Duodenal mucosa (tissue), 2 donors: ENCODE measurements around the gene RAD23A.
"Not testable (repeated sequence)": the region's sequence is repeated elsewhere in the genome, so short reads cannot be mapped to it uniquely, and the experiment has no call there.

Source experiments
- H3K27ac ChIP-seq: one replicate; pipeline ENCODE4 v1.7.0; 2013; ENCODE audit warnings: low read depth, low read length
- H3K27me3 ChIP-seq, 2 donors: one replicate each; pipeline ENCODE4 v1.7.0; 2013; ENCODE audit warnings: low read length in 2 of 2, control low read depth in 1 of 2; ENCODE audit not compliant: insufficient read depth in 2 of 2, control insufficient read depth in 1 of 2
- H3K36me3 ChIP-seq, 2 donors: one replicate each; pipeline ENCODE4 v1.7.0; 2013; ENCODE audit warnings: low read length in 2 of 2, control low read depth in 1 of 2; ENCODE audit not compliant: insufficient read depth in 2 of 2, control insufficient read depth in 1 of 2
- H3K4me1 ChIP-seq, 2 donors: one replicate each; pipeline ENCODE4 v1.7.0; 2013; ENCODE audit warnings: low read length in 2 of 2, control low read depth in 1 of 2; ENCODE audit not compliant: insufficient read depth in 2 of 2, control insufficient read depth in 1 of 2
- H3K4me3 ChIP-seq, 2 donors: one replicate each; pipeline ENCODE4 v1.7.0; 2013; ENCODE audit warnings: low read length in 2 of 2, low read depth in 1 of 2
- H3K9ac ChIP-seq, 2 donors: one replicate each; pipeline ENCODE4 v1.7.0; 2013; ENCODE audit warnings: low read length in 2 of 2, low read depth in 1 of 2
- H3K9me3 ChIP-seq, 2 donors: one replicate each; pipeline ENCODE4 v1.7.0; 2013; ENCODE audit warnings: low read length in 2 of 2, control low read depth in 1 of 2; ENCODE audit not compliant: control insufficient read depth in 1 of 2

RAD23A gene

DNA sequence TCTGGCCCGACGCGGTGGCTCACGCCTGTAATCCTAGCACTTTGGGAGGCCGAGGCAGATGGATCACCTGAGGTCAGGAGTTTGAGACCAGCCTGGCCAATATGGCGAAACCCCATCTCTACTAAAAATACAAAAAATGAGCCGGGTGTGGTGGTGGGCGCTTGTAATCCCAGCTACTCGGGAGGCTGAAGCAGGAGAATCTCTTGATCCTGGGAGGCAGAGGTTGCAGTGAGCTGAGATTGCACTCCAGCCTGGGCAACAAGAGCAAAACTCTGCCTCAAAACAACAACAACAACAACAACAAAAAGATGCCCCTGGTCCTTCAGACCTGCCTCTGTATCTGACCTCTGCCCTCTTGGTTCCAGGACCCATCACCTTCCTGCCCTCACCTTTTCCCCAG, 9.9 kb downstream of the RAD23A start:
- H3K27me3 ChIP-seq, H3K27ac ChIP-seq, H3K9me3 ChIP-seq: not testable (repeated sequence)
- Histone ChIP-seq H3K36me3 (peaks cover 4 to 28% of the 10 kb centered on the region in 2 donors), H3K9ac (peak overlapping the region in 1 of 2 donors; percentile 25), H3K4me1 (peaks cover 13 to 18% of the 10 kb centered on the region in 2 donors), H3K4me3 (peak overlapping the region; percentile 87 to 95)

- Histone ChIP-seq H3K27me3 (no peaks in the 10 kb centered on the region), H3K9ac (peak overlapping the region in 1 of 2 donors; percentile 25), H3K27ac (no peak overlapping the region), H3K9me3 (no peaks in the 10 kb centered on the region), H3K36me3 (peaks cover 4 to 28% of the 10 kb centered on the region in 2 donors), H3K4me3 (peak overlapping the region; percentile 87 to 95), H3K4me1 (peaks cover 13 to 18% of the 10 kb centered on the region in 2 donors)
These were observed 10.3 kb downstream of the RAD23A start for GRCh38 chr19:12955996-12956395.

GRCh38 chr19:12956446-12957388, 11.1 kb downstream of the RAD23A start, which contains the start of gene GADD45GIP1:
Gene GADD45GIP1 (minus strand): TSS chr19:12957223. CDS start chr19:12957212, 11 bp downstream.
- peak within 1 kb of the TSS; percentile 87 to 95 for H3K4me3 ChIP-seq
- no peaks in the 10 kb centered on the region for H3K9me3 ChIP-seq
- H3K4me1 ChIP-seq = peaks cover 13 to 18% of the 10 kb centered on the region in 2 donors
- H3K9ac ChIP-seq = peak within 1 kb of the TSS; percentile 58 to 96
- peaks cover 4 to 22% of the 10 kb centered on the region in 2 donors for H3K36me3 ChIP-seq
- H3K27me3 ChIP-seq = no peaks in the 10 kb centered on the region
- H3K27ac ChIP-seq = peak within 1 kb of the TSS; percentile 79

DNA sequence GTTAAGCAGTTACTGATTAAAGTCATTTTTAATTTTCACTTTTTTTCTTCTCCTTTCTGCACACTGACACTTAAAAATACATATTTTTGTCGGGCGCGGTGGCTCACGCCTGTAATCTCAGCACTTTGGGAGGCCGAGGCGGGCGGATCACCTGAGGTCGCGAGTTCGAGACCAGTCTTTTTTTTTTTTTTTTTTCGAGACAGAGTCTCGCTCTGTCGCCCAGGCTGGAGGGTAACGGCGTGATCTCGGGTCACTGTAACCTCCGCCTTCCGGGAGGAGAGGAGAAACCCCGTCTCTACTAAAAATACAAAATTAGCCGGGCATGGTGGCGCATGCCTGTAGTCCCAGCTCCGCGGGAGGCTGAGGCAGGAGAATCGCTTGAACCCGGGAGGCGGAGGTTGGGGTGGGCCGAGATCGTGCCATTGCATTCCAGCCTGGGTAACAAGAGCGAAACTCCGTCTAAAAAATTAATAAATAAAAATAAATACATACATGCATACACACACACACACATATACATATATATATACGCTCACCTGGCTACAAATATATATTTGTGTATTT, 11.8 kb downstream of the RAD23A start:
- peak overlapping the region; percentile 87 to 95 for H3K4me3 ChIP-seq
- H3K36me3 ChIP-seq = peaks cover 4 to 15% of the 10 kb centered on the region in 2 donors
- H3K27me3 ChIP-seq, H3K9me3 ChIP-seq: not testable (repeated sequence)
- H3K27ac ChIP-seq = peak overlapping the region; percentile 79
- peak overlapping the region; percentile 58 to 96 for H3K9ac ChIP-seq
- peaks cover 13 to 18% of the 10 kb centered on the region in 2 donors for H3K4me1 ChIP-seq

DNA sequence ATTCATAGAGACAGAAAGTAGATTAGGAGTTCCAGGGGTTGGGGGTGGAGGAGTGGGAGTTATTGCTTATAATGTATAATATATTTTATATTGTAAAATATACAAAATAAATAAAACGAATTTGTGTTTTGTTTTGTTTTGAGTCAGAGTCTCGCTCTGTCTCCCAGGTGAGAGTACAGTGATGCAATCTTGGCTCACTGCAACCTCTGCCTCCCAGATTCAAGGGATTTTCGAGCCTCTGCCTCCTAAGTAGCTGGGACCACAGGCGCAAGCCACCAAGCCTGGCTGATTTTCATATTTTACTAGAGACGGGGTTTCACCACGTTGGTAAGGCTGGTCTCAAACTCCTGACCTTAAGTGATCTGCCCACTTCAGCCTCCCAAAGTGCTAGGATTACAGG, 13.8 kb downstream of the RAD23A start:
- Histone ChIP-seq H3K9me3 (no peaks in the 10 kb centered on the region), H3K9ac (no peak overlapping the region), H3K27me3 (no peaks in the 10 kb centered on the region), H3K36me3 (peaks cover 0 to 2% of the 10 kb centered on the region in 2 donors), H3K4me1 (peaks cover 11 to 16% of the 10 kb centered on the region in 2 donors), H3K4me3 (no peak overlapping the region), H3K27ac (no peak overlapping the region)

DNA sequence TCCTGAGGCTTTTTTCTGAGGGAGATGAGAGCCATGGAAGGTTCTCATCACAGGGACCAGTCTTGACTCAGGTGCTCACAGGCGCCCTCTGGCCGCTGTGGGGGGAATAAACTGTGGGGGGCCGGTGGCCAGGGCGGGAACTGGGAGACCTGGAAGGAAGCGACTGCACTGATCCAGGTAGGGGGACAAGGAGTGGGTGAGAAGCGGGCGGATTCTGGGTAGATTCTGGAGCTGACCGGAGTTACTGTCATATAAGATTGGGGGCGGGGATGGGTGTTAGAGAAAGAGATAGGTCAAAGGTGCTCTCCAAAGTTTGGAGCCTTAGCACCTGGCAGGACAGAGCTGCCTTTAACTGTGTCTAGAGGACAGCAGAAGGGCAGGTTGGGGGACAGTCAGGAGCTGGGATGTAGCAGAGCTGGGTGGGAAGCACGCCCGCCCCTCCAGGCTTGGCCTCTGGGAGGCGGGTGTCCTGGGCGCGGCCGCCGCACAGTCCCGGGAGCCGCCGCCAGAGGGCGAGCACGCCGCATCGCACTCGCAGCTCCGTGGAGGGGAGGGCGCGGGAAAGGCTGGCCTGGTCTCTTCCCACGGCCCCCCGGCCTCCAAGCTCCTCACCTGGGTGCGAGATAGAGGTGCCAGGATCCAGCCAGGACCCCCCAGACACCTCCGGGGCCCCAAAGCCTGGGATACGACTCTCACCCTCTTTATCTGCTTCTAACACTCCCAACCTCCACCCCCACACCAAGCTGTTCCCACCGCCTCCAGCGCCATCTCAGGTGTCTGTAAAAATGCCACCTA, 19.6 kb downstream of the RAD23A start:
- peaks cover 0 to 8% of the 10 kb centered on the region in 2 donors for H3K4me1 ChIP-seq

GRCh38 chr19:12965812-12966135, 20.1 kb downstream of the RAD23A start:
- Histone ChIP-seq H3K27me3 (no peaks in the 10 kb centered on the region), H3K27ac (no peak overlapping the region), H3K9ac (peak overlapping the region; percentile 14 to 86), H3K9me3 (no peaks in the 10 kb centered on the region), H3K36me3 (no peaks in the 10 kb centered on the region), H3K4me1 (peaks cover 0 to 8% of the 10 kb centered on the region in 2 donors), H3K4me3 (peak overlapping the region; percentile 65 to 78)

More for the DNA sequence above, 19.6 kb downstream of the RAD23A start:
- no peaks in the 10 kb centered on the region for H3K36me3 ChIP-seq
- peak overlapping the region; percentile 65 to 78 for H3K4me3 ChIP-seq
- H3K9ac ChIP-seq = peak overlapping the region; percentile 56 to 86
- H3K27me3 ChIP-seq = no peaks in the 10 kb centered on the region
- no peaks in the 10 kb centered on the region for H3K9me3 ChIP-seq
- H3K27ac ChIP-seq = no peak overlapping the region

DNA sequence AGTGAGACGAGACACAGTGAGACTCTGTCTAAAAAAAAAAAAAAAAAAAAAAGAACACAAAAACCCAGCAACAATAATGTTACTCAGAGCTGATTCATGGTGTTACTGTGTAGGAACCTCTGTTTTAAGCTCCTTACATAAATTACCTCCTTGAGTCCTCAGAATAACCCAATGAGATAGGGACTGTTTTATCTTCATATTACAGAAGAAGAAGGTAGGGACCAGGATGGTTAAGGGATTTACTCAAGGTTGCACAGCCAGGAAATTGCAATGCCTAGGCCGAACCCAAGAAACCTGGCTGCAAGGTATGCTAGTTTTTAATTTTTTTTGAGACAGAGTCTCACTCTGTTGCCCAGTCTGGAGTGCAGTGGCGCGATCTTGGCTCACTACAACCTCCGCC, 22.2 kb downstream of the RAD23A start:
- Histone ChIP-seq H3K9me3 (no peaks in the 10 kb centered on the region), H3K36me3 (no peaks in the 10 kb centered on the region), H3K27me3 (no peaks in the 10 kb centered on the region), H3K4me1 (peaks cover 0 to 8% of the 10 kb centered on the region in 2 donors), H3K4me3 (no peak overlapping the region), H3K9ac (no peak overlapping the region), H3K27ac (no peak overlapping the region)

DNA sequence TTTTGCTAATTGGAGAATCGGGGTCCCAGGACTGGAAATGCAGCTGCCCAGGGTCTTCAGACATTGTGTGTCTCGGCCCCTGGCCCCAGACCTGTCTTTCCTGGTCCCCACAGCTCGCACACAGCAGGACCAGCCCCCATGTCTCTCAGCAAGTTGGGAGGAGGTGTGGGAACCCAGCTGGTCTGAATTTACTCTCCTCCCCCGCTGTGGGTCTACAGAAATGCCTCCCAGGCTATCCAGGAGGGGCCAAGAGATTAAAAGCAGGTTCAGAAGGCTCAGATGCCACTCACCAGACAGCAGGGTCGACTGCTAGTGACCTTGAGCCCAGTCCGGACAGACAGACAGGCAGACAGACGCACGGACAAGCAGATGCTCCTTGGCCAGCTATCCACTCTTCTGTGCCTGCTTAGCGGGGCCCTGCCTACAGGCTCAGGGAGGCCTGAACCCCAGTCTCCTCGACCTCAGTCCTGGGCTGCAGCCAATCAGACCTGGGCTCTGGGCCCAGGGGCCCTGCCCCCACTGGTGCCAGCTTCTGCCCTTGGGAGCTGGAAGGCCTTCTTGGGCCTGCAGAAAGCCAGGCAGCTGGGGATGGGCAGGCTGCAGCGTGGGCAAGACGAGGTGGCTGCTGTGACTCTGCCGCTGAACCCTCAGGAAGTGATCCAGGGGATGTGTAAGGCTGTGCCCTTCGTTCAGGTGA, 23.8 kb downstream of the RAD23A start, which contains the start of gene DAND5:
DAND5 (plus strand) TSS at position 285 of the 697 bp plus-strand sequence; CDS start at position 370, 85 bp downstream.
- Histone ChIP-seq H3K4me1 (peaks cover 0 to 8% of the 10 kb centered on the region in 2 donors), H3K4me3 (no peak within 1 kb of the TSS), H3K9ac (no peak within 1 kb of the TSS), H3K27me3 (peaks cover 0 to 4% of the 10 kb centered on the region in 2 donors), H3K27ac (no peak within 1 kb of the TSS), H3K9me3 (no peaks in the 10 kb centered on the region), H3K36me3 (no peaks in the 10 kb centered on the region)
